GM12875 (cell line): ENCODE measurements around the gene HCN3.

ENCODE experiments used
- H3K4me3 ChIP-seq: one replicate; pipeline ENCODE4 v1.5.1; 2011; ENCODE audit warnings: low read depth, low read length, control low read depth
- TF ChIP-seq, protein P1 (sequence below): IDR thresholded peaks from 2 replicates; pipeline ENCODE4 v1.5.1; 2011; ENCODE audit warnings: low read depth, mild to moderate bottlenecking, control low read depth, inconsistent platforms, low read length, moderate library complexity, borderline replicate concordance; ENCODE audit not compliant: insufficient read depth

Gene HCN3

DNA sequence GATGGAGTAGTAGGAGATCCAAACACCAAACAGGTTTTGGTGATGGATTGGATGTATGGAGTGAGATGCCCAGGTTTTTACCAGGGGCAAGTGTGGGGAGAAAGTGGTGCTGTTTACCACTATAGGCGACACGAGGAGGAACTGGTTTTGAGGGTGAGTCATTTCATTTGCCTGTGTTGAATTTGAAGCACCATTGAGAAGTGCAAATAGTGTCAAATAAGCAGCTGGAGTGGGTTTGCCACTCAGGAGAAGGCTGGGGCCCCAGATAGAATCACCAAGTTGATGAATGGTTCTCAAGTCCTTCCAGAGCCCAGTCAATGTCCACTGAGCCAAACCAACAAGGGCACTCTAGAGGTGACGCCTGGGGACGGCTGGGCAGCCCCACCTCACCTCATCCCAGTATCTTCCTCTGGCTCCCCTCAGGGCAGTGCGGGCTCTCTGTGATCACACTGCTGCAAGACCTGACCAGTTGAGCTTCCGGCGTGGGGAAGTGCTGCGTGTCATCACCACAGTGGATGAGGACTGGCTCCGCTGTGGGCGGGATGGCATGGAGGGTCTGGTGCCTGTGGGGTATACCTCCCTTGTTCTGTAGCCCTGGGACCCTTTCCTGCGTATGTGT lies 52.8 kb downstream of the HCN3 start:
- TF ChIP-seq, protein P1, sequence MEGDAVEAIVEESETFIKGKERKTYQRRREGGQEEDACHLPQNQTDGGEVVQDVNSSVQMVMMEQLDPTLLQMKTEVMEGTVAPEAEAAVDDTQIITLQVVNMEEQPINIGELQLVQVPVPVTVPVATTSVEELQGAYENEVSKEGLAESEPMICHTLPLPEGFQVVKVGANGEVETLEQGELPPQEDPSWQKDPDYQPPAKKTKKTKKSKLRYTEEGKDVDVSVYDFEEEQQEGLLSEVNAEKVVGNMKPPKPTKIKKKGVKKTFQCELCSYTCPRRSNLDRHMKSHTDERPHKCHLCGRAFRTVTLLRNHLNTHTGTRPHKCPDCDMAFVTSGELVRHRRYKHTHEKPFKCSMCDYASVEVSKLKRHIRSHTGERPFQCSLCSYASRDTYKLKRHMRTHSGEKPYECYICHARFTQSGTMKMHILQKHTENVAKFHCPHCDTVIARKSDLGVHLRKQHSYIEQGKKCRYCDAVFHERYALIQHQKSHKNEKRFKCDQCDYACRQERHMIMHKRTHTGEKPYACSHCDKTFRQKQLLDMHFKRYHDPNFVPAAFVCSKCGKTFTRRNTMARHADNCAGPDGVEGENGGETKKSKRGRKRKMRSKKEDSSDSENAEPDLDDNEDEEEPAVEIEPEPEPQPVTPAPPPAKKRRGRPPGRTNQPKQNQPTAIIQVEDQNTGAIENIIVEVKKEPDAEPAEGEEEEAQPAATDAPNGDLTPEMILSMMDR: no peak

DNA sequence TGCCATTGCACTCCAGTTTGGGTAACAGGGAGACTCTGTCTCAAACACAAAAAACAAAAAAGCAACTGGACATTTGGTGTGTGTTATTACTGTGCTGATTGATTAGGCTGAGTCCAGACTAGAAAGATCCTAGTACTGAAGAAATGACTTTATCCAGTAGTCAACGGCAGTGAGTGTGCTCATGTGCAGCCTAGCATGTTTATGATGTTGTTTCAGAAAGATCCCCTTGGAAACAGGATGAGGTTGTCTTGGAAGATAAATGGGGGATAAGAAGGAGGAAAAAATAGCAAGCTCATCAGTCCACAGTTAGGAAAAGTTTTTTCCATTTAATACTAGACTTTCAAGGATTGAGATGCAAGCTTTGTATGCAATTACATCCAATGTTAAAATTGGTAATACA lies 57.7 kb downstream of the HCN3 start:
- no peak overlapping the region for H3K4me3 ChIP-seq
- TF ChIP-seq, protein P1: no peak

More for the DNA sequence above, 52.8 kb downstream of the HCN3 start:
- no peak overlapping the region for H3K4me3 ChIP-seq
